ENCODE measurements around the gene SLC44A4. TPM values are rescaled to one million over a fixed set of nuclear protein-coding genes. Genes with fewer than 3 reads are reported as not detected.
"Not testable (repeated sequence)": the region's sequence is repeated elsewhere in the genome, so short reads cannot be mapped to it uniquely, and the experiment has no call there.

SLC44A4 gene
- total RNA-seq, 2 donors from 2014 or later, result 546 to 779 TPM

GRCh38 chr6:31827286-31828079 lies 51.3 kb downstream of the SLC44A4 start, which contains the start of gene HSPA1B:
Gene HSPA1B (plus strand): TSS chr6:31827738. CDS start chr6:31827951, 213 bp downstream.
- no peak for TF ChIP-seq CTCF (IDR thresholded peaks at IDR 0.05)
- no peaks in the 10 kb centered on the region for H3K27me3 ChIP-seq
- no peaks in the 10 kb centered on the region for H3K36me3 ChIP-seq
- H3K9me3 ChIP-seq, result no peaks in the 10 kb centered on the region
- H3K27ac ChIP-seq, result peak within 1 kb of the TSS; percentile 99
- intact Hi-C loops (cut with DNase I), result no loop called here
- peak; percentile 100 for DNase-seq
- peak within 1 kb of the TSS; percentile 46 for H3K4me3 ChIP-seq
- H3K4me1 ChIP-seq, result peaks cover 5% of the 10 kb centered on the region
- H3K9ac ChIP-seq (ENCODE audit: low read depth in 2 of 2, low read length in 2 of 2), result peak within 1 kb of the TSS; percentile 86 to 87

GRCh38 chr6:31826793-31827285 lies 52.0 kb downstream of the SLC44A4 start:
- Histone ChIP-seq H3K4me1 (peaks cover 5% of the 10 kb centered on the region), H3K36me3 (no peaks in the 10 kb centered on the region), H3K9ac (ENCODE audit: low read depth in 2 of 2, low read length in 2 of 2) (peak overlapping the region; percentile 46 to 86), H3K27ac (peak overlapping the region; percentile 99), H3K27me3 (no peaks in the 10 kb centered on the region), H3K4me3 (peak overlapping the region; percentile 46), H3K9me3 (no peaks in the 10 kb centered on the region)
- DNase-seq, result peak; percentile 92
- intact Hi-C loops (cut with DNase I), result no loop called here
- no peak for TF ChIP-seq CTCF (IDR thresholded peaks at IDR 0.05)

- H3K36me3 ChIP-seq, result no peaks in the 10 kb centered on the region
- no peak for DNase-seq
- H3K27ac ChIP-seq, result peak overlapping the region; percentile 99
- no peak for TF ChIP-seq CTCF (IDR thresholded peaks at IDR 0.05)
- H3K4me3 ChIP-seq, result no peak overlapping the region
- peak overlapping the region in 1 of 2 donors; percentile 86 for H3K9ac ChIP-seq (ENCODE audit: low read depth in 2 of 2, low read length in 2 of 2)
- H3K4me1 ChIP-seq, result no peaks in the 10 kb centered on the region
- no peaks in the 10 kb centered on the region for H3K9me3 ChIP-seq
- no peaks in the 10 kb centered on the region for H3K27me3 ChIP-seq
- intact Hi-C loops (cut with DNase I), result no loop called here
Observed at GRCh38 chr6:31825553-31825952, 53.2 kb downstream of the SLC44A4 start.

GRCh38 chr6:31823592-31824196 lies 55.1 kb downstream of the SLC44A4 start:
- Histone ChIP-seq H3K27ac (peak overlapping the region; percentile 99), H3K9ac (ENCODE audit: low read depth in 2 of 2, low read length in 2 of 2) (peak overlapping the region in 1 of 2 donors; percentile 26)
- DNase-seq; H3K4me3 ChIP-seq; intact Hi-C loops (cut with DNase I); H3K27me3 ChIP-seq; H3K4me1 ChIP-seq; H3K36me3 ChIP-seq; H3K9me3 ChIP-seq: not testable (repeated sequence)

GRCh38 chr6:31822036-31822821 lies 56.6 kb downstream of the SLC44A4 start:
- Histone ChIP-seq H3K9me3 (no peaks in the 10 kb centered on the region), H3K4me3 (peak overlapping the region; percentile 41), H3K27me3 (no peaks in the 10 kb centered on the region), H3K4me1 (peaks cover 7% of the 10 kb centered on the region), H3K36me3 (no peaks in the 10 kb centered on the region), H3K9ac (ENCODE audit: low read depth in 2 of 2, low read length in 2 of 2) (peak overlapping the region; percentile 86 to 99), H3K27ac (peak overlapping the region; percentile 99)
- TF ChIP-seq CTCF (IDR thresholded peaks at IDR 0.05), result no peak
- intact Hi-C loops (cut with DNase I), result no loop called here
- peak; percentile 93 for DNase-seq
